H7 (cell line): Measurements from ENCODE around the gene SYS1. TPM values are rescaled to one million over a fixed set of nuclear protein-coding genes. Genes with fewer than 3 reads are reported as not detected.

Experiments used
- DNase-seq: peaks from one replicate; pipeline ENCODE4 v3.0.0; 2012
- H3K27me3 ChIP-seq: 2 replicates; pipeline ENCODE4 v1.6.0; 2011; ENCODE audit warnings: mild to moderate bottlenecking, low read length; ENCODE audit not compliant: control insufficient read depth, insufficient read depth
- H3K36me3 ChIP-seq: replicated peaks from 2 replicates; pipeline ENCODE4 v1.5.1; 2011; ENCODE audit warnings: low read length; ENCODE audit not compliant: control insufficient read depth, insufficient read depth
- H3K4me3 ChIP-seq: 2 replicates; pipeline ENCODE4 v1.5.1; 2011; ENCODE audit warnings: low read depth, mild to moderate bottlenecking, control low read depth, low read length, moderate library complexity; ENCODE audit not compliant: insufficient read depth
- total RNA-seq: library from RNA; depleted of rRNA; stranded (reverse); fragments of >200 nt; shearing (Covaris generic); gene quantifications from 2 replicates; pipeline ENCODE4 v1.2.3, GENCODE V29; 2014

Gene SYS1
- total RNA-seq, 1 experiment from 2014 or later, result 22.8 TPM

DNA sequence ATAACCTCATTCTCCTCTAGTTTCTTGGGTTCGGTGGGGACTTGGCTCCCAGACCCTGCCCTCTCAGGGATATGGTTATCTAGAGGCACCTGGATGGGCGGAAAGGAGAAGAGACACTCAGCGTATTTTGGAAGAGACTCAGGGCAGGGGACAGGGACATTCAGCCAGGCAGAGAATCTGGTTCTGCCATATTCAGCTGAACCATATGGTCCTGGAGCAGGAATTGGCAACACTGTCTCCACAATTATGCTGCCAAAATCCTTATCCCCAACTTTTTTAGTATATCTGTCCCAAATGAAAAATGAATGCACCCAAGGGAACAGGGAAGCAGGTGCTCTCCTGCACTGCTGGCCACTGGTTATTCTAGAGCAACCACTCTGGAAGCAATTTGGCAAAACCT, 32.5 kb upstream of the SYS1 start:
- no peak for DNase-seq
- H3K4me3 ChIP-seq, result no peak overlapping the region
- H3K36me3 ChIP-seq, result peaks cover 12% of the 10 kb centered on the region
- no peaks in the 10 kb centered on the region for H3K27me3 ChIP-seq

DNA sequence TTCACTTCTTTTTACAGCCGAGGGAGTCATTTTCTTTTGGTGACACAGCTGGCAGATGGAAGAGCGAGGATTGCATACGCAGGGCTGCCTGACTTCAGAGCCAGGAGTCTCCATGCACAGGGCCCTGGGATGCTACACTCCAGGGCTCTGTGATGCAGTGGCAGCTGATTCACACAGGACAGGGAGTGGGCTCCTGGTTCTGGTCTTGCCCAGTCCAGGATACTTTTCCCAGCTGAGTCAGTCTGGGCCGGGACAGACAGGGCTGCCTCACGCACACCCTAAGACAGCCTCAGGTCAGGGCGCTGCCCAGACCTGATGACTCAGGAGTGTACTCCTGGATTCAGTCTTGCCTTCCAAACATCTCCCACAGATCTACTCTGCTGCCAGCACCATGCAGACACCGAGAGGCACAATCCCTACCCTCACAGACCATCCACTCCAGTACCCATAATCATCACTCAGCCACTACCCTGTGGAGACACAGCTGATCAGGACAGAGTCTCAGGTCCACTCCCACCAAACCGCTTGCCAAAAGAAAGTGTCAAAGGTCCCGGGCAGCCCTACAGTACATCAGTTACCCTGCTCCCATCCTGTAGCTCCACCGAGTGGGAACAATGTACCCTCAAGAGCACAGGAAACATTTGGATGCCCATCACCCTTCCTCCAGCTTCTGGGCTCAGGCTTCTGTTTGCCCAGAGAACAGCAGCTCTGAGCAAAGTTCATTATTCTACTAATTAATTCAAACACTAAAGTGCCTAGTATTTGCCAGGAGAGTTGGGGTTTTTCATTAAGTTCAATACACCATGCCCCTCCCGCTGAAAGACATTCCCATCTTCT, 26.2 kb upstream of the SYS1 start:
- DNase-seq, result no peak

DNA sequence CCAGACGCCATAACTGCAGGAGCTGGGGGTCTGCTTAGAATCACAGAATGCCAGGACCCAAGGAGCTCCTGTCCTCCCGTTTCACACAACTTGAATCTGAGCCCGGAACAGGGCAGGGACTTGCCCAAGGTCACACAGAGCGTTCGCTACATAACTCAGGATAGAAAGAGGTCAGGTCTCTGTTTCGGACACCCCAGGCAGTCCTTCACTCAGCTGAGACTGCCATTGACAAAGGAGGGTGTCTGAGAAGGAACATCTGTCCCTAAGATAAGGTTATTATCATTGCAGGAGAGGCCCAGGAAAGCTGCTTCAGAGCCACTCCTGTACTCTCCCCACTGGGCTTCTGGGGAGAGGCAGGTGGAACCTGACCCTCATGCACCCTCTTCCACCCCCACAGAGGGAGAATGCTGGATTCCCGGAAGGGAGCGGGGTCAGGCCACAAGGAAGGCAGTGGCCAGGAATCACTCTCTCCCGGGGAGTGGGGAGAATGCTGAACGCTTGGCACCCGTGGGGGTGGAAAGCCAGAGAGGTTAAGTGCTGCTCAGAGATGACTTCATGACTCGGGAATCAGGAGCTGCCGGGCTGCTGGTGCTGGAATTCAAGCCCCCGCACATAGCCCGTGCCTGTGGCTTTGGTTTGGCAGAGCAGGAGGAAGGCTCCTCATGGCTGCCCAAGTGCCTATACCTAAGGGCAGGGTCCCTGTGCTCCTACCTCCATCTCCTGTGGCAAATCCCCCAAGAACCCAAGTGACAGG, 25.4 kb upstream of the SYS1 start:
- no peak for DNase-seq
- H3K36me3 ChIP-seq, result peaks cover 2% of the 10 kb centered on the region; the same call in 1 of the 2 replicates
- H3K27me3 ChIP-seq, result no peaks in the 10 kb centered on the region
- no peak overlapping the region for H3K4me3 ChIP-seq

More for the DNA sequence above, 26.2 kb upstream of the SYS1 start:
- no peaks in the 10 kb centered on the region for H3K27me3 ChIP-seq
- H3K36me3 ChIP-seq, result peaks cover 2% of the 10 kb centered on the region; the same call in 1 of the 2 replicates
- no peak overlapping the region for H3K4me3 ChIP-seq

DNA sequence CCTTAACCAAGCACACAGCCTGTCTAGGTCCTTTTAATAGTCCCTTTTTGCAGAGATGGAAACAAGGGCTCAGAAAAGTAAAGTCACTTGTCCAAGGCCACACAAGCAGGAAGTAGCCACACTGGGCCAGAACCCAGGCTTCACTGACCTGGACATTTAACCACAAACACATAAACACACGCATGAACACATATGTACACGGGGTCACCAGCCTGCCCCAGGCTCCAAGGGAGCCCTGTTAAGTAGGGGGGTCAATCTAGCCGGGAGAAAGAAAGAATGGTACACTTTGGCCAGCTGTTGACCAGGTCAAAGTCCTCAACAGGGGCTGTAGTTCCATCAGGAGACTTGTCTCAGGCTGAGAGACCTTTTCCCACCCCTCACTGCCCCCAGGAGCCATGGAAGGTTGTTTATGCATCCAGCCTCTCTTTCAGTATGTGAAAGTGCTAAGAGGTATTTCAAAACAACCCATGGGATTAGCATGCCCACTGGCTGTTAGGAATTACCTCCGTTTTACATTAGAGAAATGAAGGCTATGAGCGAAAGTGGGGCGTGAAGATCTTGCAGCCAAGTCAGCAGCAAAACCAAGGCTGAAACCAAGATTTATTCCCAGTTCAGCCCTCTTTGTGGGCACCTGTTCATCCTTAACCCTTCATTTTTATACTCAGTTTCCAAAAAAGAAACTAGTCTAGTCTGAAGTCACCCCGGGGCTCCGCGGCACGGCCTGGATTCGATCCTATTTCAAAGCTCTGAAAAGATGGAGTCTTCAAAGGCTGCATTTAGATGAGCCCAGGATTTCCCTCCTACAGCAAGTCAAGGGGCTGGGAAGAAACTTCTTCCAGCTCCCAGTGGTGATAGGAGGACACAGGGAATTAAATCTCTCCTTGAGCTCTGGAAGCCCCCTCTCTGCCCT, 24.6 kb upstream of the SYS1 start:
- H3K27me3 ChIP-seq, result no peaks in the 10 kb centered on the region
- peaks cover 2% of the 10 kb centered on the region; the same call in 1 of the 2 replicates for H3K36me3 ChIP-seq
- no peak for DNase-seq
- no peak overlapping the region for H3K4me3 ChIP-seq

DNA sequence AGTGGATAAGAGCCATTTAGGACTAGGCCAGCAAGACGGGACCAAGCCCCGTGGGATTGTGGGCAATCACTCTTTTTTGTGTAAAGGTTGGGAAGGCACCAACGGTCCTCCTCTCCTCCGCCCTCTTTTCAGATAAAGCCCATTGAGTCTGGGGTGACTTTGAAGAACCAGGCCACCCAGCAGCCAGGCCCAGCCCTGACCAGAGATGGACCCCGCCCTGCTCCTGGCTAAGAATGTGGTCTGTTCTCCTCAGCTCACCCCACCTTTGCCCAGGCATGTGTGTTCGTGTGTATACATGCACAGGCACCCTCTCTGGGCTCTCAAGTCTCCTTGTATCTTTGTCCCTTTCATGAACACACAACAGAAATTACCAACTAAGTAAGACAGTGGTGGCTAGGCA, 23.9 kb upstream of the SYS1 start:
- no peak for DNase-seq
- Histone ChIP-seq H3K36me3 (peaks cover 2% of the 10 kb centered on the region; the same call in 1 of the 2 replicates), H3K4me3 (no peak overlapping the region), H3K27me3 (no peaks in the 10 kb centered on the region)

GRCh38 chr20:45339799-45340198, 23.2 kb upstream of the SYS1 start:
- Histone ChIP-seq H3K4me3 (no peak overlapping the region), H3K36me3 (peaks cover 2% of the 10 kb centered on the region; the same call in 1 of the 2 replicates)
- DNase-seq, result no peak

GRCh38 chr20:45340236-45340847, 22.6 kb upstream of the SYS1 start:
- no peaks in the 10 kb centered on the region for H3K27me3 ChIP-seq
- H3K36me3 ChIP-seq, result peaks cover 2% of the 10 kb centered on the region; the same call in 1 of the 2 replicates
- no peak for DNase-seq
- H3K4me3 ChIP-seq, result no peak overlapping the region

More at GRCh38 chr20:45339799-45340198, 23.2 kb upstream of the SYS1 start:
- H3K27me3 ChIP-seq, result no peaks in the 10 kb centered on the region

DNA sequence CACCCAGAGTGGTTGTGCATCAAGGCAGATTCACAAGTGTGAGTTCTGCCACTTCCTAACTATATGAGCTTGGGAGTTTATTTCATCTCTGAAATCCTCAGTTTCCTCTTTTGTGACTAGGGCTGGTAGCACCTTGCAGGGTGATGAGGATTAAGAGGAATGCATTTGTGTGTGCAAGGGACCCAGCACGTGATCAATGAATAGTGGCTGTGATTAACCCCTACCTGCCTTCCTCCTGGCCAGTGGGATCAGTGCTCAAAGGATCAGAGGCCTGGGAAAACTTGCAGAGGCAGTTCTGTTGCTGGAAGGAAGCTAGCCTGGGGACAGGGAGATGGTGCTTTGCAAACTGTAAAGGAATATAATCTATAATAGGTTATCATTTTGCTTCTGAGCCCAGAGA, 22.0 kb upstream of the SYS1 start:
- peak; percentile 72 for DNase-seq
- Histone ChIP-seq H3K36me3 (no peaks in the 10 kb centered on the region; the same call in 1 of the 2 replicates), H3K4me3 (no peak overlapping the region), H3K27me3 (no peaks in the 10 kb centered on the region)

GRCh38 chr20:45341579-45341938, 21.4 kb upstream of the SYS1 start:
- no peak for DNase-seq
- peak overlapping the region; percentile 2; the same call in 1 of the 2 replicates for H3K4me3 ChIP-seq
- no peaks in the 10 kb centered on the region for H3K27me3 ChIP-seq
- no peaks in the 10 kb centered on the region; the same call in 1 of the 2 replicates for H3K36me3 ChIP-seq

- Histone ChIP-seq H3K36me3 (no peaks in the 10 kb centered on the region; the same call in 1 of the 2 replicates), H3K4me3 (peak overlapping the region; percentile 0; the same call in 1 of the 2 replicates), H3K27me3 (no peaks in the 10 kb centered on the region)
- DNase-seq, result peak; percentile 91
Measured at GRCh38 chr20:45341939-45342854, 20.8 kb upstream of the SYS1 start.

GRCh38 chr20:45342855-45343531, 20.0 kb upstream of the SYS1 start:
- no peaks in the 10 kb centered on the region for H3K27me3 ChIP-seq
- H3K36me3 ChIP-seq, result no peaks in the 10 kb centered on the region; the same call in 1 of the 2 replicates
- DNase-seq, result no peak
- H3K4me3 ChIP-seq, result no peak overlapping the region

DNA sequence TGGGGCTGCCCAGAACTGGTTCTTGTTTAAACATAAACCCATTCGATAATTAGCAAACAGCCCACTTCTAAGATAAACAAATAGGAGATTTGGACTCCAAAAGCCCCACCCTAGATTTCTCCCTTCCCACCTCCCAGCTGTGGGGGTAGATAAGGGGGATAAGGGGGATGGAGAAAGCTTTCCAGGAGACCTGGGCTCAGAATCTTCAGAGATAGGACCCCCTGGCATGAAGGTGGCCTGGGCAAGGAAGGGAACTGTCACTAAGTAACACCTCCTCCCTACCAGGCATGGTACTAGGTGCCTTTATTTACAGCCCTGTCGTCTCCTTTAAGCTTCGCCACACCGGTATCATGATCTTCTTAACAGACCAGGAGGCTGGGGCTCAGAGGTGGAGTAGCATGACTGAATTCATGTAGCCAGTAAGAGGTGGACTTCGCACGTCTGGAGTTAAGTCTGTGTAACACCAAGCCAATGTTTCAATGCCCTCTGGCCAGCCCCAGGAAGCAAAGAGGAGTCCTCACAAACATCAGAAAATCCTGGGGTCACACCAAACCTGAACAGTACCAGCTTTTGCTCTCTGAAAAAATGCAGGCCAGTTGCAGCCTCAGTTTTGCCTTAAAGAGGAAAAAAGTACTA, 19.3 kb upstream of the SYS1 start:
- DNase-seq, result no peak
- H3K36me3 ChIP-seq, result no peaks in the 10 kb centered on the region; the same call in 1 of the 2 replicates
- no peaks in the 10 kb centered on the region for H3K27me3 ChIP-seq
- no peak overlapping the region for H3K4me3 ChIP-seq
